Measurements from ENCODE around the gene LAMC1.
A peak's percentile ranks its signal among the peaks of the same experiment; 100 is the strongest.

LAMC1 gene

DNA sequence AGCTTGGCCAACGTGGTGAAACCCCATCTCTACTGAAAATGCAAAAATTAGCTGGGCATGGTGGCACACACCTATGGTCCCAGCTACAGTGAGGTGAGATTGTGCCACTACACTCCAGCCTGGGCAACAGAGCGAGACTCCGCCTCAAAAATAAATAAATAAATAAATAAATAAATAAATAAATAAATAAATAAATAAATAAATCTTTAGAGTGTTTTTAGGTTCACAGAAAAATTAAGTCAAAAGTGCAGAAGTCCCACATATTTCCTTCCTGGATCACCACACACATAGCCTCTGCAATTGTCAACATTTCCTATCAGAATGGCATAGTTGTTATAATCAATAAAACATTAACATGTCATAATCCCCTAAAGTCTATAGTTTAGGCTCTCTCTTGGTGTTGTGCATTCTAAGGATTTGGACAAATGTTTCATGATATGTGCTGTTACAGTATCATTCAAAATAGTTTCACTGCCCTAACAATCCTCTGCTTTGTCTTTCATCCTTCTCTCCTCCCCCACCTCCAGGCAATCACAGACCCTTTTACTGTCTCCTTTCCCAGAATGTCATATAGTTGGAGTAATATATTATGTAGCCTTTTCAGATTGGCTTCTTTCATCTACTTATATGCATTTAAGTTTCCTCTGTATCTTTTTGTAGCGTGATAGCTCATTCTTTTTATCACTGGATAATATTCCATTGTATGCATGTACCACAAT, 58.3 kb downstream of the LAMC1 start:
- H3K4me3 Mint-ChIP-seq, result no peak overlapping the region
- H3K27ac Mint-ChIP-seq, result no peak overlapping the region
- TF ChIP-seq, protein P1, sequence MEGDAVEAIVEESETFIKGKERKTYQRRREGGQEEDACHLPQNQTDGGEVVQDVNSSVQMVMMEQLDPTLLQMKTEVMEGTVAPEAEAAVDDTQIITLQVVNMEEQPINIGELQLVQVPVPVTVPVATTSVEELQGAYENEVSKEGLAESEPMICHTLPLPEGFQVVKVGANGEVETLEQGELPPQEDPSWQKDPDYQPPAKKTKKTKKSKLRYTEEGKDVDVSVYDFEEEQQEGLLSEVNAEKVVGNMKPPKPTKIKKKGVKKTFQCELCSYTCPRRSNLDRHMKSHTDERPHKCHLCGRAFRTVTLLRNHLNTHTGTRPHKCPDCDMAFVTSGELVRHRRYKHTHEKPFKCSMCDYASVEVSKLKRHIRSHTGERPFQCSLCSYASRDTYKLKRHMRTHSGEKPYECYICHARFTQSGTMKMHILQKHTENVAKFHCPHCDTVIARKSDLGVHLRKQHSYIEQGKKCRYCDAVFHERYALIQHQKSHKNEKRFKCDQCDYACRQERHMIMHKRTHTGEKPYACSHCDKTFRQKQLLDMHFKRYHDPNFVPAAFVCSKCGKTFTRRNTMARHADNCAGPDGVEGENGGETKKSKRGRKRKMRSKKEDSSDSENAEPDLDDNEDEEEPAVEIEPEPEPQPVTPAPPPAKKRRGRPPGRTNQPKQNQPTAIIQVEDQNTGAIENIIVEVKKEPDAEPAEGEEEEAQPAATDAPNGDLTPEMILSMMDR (IDR thresholded peaks at IDR 0.05; ENCODE audit: unreplicated experiment in 3 of 3), result no peak
- H3K9me3 Mint-ChIP-seq, result no peaks in the 10 kb centered on the region
- no peaks in the 10 kb centered on the region for H3K27me3 Mint-ChIP-seq (ENCODE audit: low read depth)
- H3K36me3 Mint-ChIP-seq (ENCODE audit: low read depth), result no peaks in the 10 kb centered on the region
- H3K4me1 Mint-ChIP-seq, result peaks cover 13% of the 10 kb centered on the region

DNA sequence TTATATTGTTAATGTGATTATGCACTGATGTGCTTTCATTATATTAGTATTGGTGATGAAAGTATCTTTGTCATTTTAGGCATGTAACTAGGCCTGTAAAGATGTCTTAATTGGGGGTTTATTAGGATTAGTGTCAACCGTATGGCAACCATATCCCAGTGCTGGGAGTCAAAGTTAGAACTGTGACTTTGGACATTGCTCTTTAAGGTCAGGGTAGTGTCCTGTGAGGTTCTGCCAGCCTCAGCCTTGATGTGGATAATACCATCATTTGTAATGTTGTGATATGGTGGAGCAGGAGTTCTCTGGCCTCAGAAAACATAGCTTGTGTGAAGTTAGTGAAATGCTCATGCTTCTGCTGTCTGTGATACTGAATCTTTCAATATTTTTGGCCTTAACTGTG, 59.4 kb downstream of the LAMC1 start:
- no peak overlapping the region for H3K4me3 Mint-ChIP-seq
- H3K36me3 Mint-ChIP-seq (ENCODE audit: low read depth), result no peaks in the 10 kb centered on the region
- H3K27me3 Mint-ChIP-seq (ENCODE audit: low read depth), result no peaks in the 10 kb centered on the region
- TF ChIP-seq, protein P1 (IDR thresholded peaks at IDR 0.05; ENCODE audit: unreplicated experiment in 3 of 3), result no peak
- peaks cover 11% of the 10 kb centered on the region for H3K4me1 Mint-ChIP-seq
- H3K27ac Mint-ChIP-seq, result no peak overlapping the region
- H3K9me3 Mint-ChIP-seq, result no peaks in the 10 kb centered on the region

DNA sequence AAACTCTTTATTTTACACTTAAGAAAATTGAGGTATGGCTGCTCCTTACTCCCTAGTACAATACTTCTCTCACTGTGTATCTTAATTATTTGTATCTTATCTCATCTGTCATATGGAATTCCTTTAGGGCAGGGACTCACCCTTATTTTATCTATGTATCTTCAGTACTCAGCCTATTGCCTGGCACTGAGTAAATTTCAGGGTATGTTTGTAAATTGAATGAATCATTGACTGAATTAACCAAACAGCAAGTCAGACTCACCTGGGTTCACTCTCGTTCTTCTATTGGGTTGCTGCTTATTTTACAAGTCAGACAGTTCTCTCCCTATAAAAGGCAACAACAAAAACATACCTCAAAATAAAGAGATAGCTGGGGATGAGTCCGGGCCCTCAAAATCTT, 63.8 kb downstream of the LAMC1 start:
- Mint-ChIP-seq H3K9me3 (no peaks in the 10 kb centered on the region), H3K4me1 (peaks cover 23% of the 10 kb centered on the region), H3K4me3 (no peak overlapping the region), H3K27me3 (ENCODE audit: low read depth) (no peaks in the 10 kb centered on the region), H3K36me3 (ENCODE audit: low read depth) (no peaks in the 10 kb centered on the region), H3K27ac (no peak overlapping the region)
- TF ChIP-seq, protein P1 (IDR thresholded peaks at IDR 0.05; ENCODE audit: unreplicated experiment in 3 of 3), result no peak

DNA sequence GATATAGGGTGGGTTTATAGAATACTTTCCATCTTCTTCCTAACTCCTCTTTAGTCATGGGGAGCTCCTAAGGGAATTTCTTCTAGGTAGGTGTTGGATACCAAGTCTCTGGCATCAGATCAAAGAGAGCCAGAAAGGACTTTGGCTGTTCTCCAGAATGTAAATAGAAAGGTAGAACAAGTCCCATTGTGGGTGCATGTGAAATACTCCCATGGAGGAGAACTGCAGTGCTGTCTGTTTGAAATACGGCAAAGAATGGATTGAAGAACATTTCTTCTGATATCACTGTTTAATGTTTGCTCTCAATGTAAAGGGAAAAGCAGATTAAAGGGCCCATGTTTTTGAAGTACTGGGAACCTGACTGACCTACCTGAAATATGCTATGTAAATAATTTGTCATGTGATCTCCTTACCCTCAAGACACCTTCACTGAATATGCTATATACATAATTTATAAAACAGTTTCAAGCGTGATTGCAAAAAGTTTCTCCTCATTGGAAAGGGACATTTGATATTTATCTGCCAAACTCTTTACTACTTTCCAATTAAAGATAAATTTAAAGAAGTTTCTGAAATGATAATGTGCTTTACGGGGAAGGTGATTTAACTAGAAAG, 65.9 kb downstream of the LAMC1 start:
- Mint-ChIP-seq H3K9me3 (no peaks in the 10 kb centered on the region), H3K4me3 (no peak overlapping the region), H3K27ac (peak overlapping the region in 1 of 3 experiments; percentile 12), H3K27me3 (ENCODE audit: low read depth) (no peaks in the 10 kb centered on the region), H3K36me3 (ENCODE audit: low read depth) (no peaks in the 10 kb centered on the region), H3K4me1 (peaks cover 35% of the 10 kb centered on the region)
- TF ChIP-seq, protein P1 (IDR thresholded peaks at IDR 0.05; ENCODE audit: unreplicated experiment in 3 of 3), result no peak

DNA sequence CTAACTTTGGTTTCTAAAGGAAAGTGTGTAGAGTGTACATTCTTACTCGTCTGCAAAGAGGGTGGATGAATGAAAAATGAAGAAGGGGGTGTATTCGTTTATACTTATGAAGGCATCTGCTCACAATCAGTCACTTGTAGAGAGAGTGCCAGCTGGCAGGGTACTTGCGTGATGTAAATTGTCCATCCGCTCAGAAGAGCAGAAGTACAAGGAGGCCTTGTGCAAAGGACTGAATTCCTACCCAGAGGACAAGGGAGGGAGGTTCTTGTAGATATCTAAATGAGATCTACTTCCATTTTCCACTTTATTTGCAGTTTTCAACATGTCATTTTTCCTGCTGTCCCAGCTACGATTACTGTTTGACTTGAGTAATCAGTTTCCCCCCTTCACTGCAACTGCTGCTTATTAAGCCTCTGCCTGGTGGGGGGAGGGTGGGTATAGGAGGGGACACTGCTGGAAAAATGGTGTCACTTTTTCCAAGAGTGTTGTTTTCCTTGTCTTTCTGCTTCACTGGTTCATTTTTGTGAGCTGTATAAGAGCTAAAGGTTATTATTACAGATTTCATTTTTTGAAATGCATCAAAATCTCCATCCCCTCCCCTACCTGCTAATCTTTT, 67.3 kb downstream of the LAMC1 start:
- no peak overlapping the region for H3K4me3 Mint-ChIP-seq
- no peaks in the 10 kb centered on the region for H3K36me3 Mint-ChIP-seq (ENCODE audit: low read depth)
- TF ChIP-seq, protein P1 (IDR thresholded peaks at IDR 0.05; ENCODE audit: unreplicated experiment in 3 of 3), result no peak
- no peaks in the 10 kb centered on the region for H3K9me3 Mint-ChIP-seq
- peaks cover 40% of the 10 kb centered on the region for H3K4me1 Mint-ChIP-seq
- no peaks in the 10 kb centered on the region for H3K27me3 Mint-ChIP-seq (ENCODE audit: low read depth)
- peak overlapping the region; percentile 26 to 68 (median 67) for H3K27ac Mint-ChIP-seq

All from nephron (organoid).